ENCODE data around the gene LPIN1. TPM values are rescaled to one million over a fixed set of nuclear protein-coding genes. Genes with fewer than 3 reads are reported as not detected.

LPIN1 gene
- total RNA-seq, 1 donor from 2014 or later: 62.9 TPM

DNA sequence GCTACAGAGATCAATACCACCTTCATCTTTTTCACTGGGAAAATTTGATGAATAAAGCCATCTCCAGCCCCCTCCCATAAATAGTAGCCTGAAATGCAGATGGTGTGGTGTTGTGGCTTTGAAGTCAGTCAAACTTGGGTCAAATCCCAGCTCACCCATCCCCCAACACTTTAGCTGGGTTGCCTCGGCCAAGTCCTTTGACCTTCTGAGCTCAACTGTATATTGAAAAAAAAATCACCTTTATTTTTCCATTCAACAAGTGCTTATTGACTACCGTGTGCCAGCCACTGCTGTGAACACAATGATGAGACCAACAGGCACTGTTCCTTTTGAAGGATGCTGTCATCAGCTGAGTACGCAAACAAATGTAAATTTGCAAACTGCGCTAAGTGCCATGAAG, 41.4 kb upstream of the LPIN1 start:
- Histone ChIP-seq H3K27me3 (no peaks in the 10 kb centered on the region), H3K4me3 (no peak overlapping the region), H3K4me1 (no peaks in the 10 kb centered on the region), H3K27ac (no peak overlapping the region), H3K36me3 (no peaks in the 10 kb centered on the region), H3K9me3 (no peaks in the 10 kb centered on the region)
- DNase-seq: no peak
- TF ChIP-seq, protein P1, sequence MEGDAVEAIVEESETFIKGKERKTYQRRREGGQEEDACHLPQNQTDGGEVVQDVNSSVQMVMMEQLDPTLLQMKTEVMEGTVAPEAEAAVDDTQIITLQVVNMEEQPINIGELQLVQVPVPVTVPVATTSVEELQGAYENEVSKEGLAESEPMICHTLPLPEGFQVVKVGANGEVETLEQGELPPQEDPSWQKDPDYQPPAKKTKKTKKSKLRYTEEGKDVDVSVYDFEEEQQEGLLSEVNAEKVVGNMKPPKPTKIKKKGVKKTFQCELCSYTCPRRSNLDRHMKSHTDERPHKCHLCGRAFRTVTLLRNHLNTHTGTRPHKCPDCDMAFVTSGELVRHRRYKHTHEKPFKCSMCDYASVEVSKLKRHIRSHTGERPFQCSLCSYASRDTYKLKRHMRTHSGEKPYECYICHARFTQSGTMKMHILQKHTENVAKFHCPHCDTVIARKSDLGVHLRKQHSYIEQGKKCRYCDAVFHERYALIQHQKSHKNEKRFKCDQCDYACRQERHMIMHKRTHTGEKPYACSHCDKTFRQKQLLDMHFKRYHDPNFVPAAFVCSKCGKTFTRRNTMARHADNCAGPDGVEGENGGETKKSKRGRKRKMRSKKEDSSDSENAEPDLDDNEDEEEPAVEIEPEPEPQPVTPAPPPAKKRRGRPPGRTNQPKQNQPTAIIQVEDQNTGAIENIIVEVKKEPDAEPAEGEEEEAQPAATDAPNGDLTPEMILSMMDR (IDR thresholded peaks at IDR 0.05): no peak
- ATAC-seq: no peak
- intact Hi-C loops (cut with DNase I): no loop called here

DNA sequence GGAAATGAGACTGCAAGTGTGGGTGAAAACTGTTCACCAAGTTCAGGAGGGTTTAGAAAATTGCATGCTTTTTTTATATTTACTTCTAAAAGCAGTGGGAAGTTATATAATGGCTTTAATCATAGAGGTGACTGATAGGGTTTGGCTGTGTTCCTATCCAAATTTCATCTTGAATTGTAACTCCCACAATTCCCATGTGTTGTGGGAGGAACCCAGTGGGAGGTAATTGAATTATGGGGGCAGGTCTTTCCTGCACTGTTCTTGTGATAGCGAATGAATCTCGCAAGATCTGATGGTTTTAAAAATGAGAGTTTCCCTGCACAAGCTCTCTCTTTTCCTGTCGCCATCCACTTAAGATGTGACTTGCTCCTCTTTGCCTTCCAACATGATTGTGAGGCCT, 40.7 kb upstream of the LPIN1 start:
- intact Hi-C loops (cut with DNase I): no loop called here
- Histone ChIP-seq H3K4me1 (peaks cover 4% of the 10 kb centered on the region), H3K4me3 (no peak overlapping the region), H3K9me3 (no peaks in the 10 kb centered on the region), H3K27me3 (no peaks in the 10 kb centered on the region), H3K27ac (no peak overlapping the region), H3K36me3 (no peaks in the 10 kb centered on the region)
- DNase-seq (no peak), ATAC-seq (no peak)
- TF ChIP-seq, protein P1 (IDR thresholded peaks at IDR 0.05): no peak

DNA sequence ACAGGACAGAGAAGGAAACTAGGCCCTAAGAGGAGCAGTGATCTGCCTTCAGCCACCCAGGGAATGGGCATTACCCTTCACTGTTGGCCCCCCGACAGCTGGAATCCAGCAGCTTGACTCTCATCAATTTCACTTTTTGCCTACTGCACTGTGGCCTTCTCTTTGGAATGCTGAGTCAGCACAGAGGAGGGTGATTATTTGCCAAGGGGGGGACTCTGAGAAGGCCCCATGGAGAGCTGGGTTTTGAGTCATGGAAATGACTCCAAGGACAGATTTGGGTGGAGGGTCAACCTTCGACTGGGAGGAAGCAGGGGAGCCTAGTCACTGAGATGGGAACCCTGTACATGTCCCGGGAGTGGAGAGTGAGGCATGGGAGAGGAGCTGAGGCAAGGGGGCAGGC, 38.3 kb upstream of the LPIN1 start:
- DNase-seq: no peak
- ATAC-seq: no peak
- TF ChIP-seq, protein P1 (IDR thresholded peaks at IDR 0.05): no peak
- no peaks in the 10 kb centered on the region for H3K9me3 ChIP-seq
- no peaks in the 10 kb centered on the region for H3K27me3 ChIP-seq
- no peak overlapping the region for H3K4me3 ChIP-seq
- no peak overlapping the region for H3K27ac ChIP-seq
- intact Hi-C loops (cut with DNase I): no loop called here
- peaks cover 14% of the 10 kb centered on the region for H3K4me1 ChIP-seq
- H3K36me3 ChIP-seq: no peaks in the 10 kb centered on the region

DNA sequence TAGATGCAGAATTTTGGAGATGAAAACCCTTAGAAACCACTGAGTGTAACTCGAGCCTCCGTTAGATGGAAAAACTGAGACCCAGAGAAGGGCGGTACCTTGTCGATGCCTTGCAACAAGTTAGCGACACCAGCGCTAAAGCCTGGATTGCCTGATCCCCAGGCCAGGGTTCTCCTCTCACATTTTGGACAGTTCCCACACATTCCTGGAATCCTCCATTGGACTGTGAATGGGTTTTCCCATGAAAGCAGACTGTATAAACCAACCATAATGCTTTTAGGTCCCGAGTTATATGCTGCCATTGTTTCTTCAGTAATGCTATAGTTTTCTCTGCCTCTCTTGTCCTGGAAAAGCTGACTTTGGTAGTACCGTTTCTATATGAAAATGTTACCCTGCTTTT, 37.1 kb upstream of the LPIN1 start:
- TF ChIP-seq, protein P1 (IDR thresholded peaks at IDR 0.05): no peak
- Histone ChIP-seq H3K4me1 (peaks cover 14% of the 10 kb centered on the region), H3K9me3 (no peaks in the 10 kb centered on the region), H3K27me3 (no peaks in the 10 kb centered on the region), H3K27ac (no peak overlapping the region), H3K4me3 (no peak overlapping the region), H3K36me3 (no peaks in the 10 kb centered on the region)
- intact Hi-C loops (cut with DNase I): no loop called here
- no peak for DNase-seq
- no peak for ATAC-seq

- Histone ChIP-seq H3K4me1 (peaks cover 14% of the 10 kb centered on the region), H3K36me3 (no peaks in the 10 kb centered on the region), H3K27me3 (no peaks in the 10 kb centered on the region), H3K9me3 (no peaks in the 10 kb centered on the region), H3K4me3 (no peak overlapping the region), H3K27ac (no peak overlapping the region)
- TF ChIP-seq, protein P1 (IDR thresholded peaks at IDR 0.05): no peak
- DNase-seq (no peak), ATAC-seq (peak; percentile 51)
- intact Hi-C loops (cut with DNase I): no loop called here
Measured at GRCh38 chr2:11710210-11710609, 36.2 kb upstream of the LPIN1 start.

DNA sequence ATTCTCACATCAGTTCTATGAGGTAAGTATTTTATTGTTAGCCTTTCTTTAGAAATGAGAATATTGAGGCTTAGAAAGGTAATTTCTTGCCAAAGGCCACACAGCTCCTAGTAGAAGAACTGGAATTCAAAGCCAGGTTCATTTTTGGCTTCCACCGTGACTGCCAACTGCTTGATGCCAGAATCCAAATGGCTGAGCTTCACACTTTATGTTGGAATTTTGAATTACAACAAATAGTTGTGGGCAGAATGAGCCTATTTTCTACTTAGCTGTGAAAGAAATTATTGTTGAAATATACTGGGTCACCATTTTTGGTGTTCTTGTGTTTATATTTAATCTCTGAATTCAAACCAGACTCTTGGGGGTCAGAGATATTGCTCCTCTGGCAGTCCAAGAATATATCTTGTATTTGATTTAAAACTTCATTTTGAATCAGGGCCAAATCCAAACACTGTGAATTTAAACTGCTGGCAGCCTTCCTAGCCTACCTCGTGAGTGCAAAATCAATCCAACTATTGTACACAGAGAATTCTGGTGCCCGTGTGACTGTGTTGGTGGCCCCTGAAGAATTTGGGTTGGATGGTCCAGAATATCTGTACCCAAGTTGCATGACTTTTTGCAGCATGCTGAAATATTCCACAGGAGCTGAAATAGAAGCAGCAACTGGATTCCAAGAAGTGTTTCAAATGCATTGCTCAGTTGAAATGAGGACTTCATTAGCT, 35.6 kb upstream of the LPIN1 start:
- TF ChIP-seq, protein P1 (IDR thresholded peaks at IDR 0.05): no peak
- intact Hi-C loops (cut with DNase I): no loop called here
- Histone ChIP-seq H3K27ac (no peak overlapping the region), H3K36me3 (no peaks in the 10 kb centered on the region), H3K9me3 (no peaks in the 10 kb centered on the region), H3K4me3 (no peak overlapping the region), H3K4me1 (peaks cover 14% of the 10 kb centered on the region), H3K27me3 (no peaks in the 10 kb centered on the region)
- no peak for DNase-seq
- ATAC-seq: no peak
